Skeletal muscle tissue (tissue), 4 donors: ENCODE measurements around the gene TBX21. TPM values are rescaled to one million over a fixed set of nuclear protein-coding genes. Genes with fewer than 3 reads are reported as not detected.
A peak's percentile ranks its signal among the peaks of the same experiment; 100 is the strongest.
"Not testable (repeated sequence)": the region's sequence is repeated elsewhere in the genome, so short reads cannot be mapped to it uniquely, and the experiment has no call there.

Source experiments
- H3K27ac ChIP-seq: one replicate; pipeline ENCODE4 v1.7.0; 2013; ENCODE audit warnings: mild to moderate bottlenecking, low read depth, low read length, inconsistent platforms
- H3K27me3 ChIP-seq, 3 donors: one replicate each; pipeline ENCODE4 v1.7.0; 2013; ENCODE audit warnings: low read length in 3 of 3; ENCODE audit not compliant: control insufficient read depth in 3 of 3, insufficient read depth in 3 of 3
- H3K36me3 ChIP-seq, 3 donors: one replicate each; pipeline ENCODE4 v1.7.0; 2013; ENCODE audit warnings: low read length in 3 of 3; ENCODE audit not compliant: control insufficient read depth in 3 of 3, insufficient read depth in 3 of 3
- H3K4me1 ChIP-seq, 3 donors: one replicate each; pipeline ENCODE4 v1.7.0; 2013; ENCODE audit warnings: low read length in 3 of 3, mild to moderate bottlenecking in 3 of 3; ENCODE audit not compliant: control insufficient read depth in 3 of 3, insufficient read depth in 3 of 3
- H3K4me3 ChIP-seq, 3 donors: one replicate each; pipeline ENCODE4 v1.7.0; 2013; ENCODE audit warnings: low read length in 3 of 3
- H3K9ac ChIP-seq, 3 donors: one replicate each; pipeline ENCODE4 v1.7.0; 2013; ENCODE audit warnings: low read length in 3 of 3, mild to moderate bottlenecking in 3 of 3, moderate library complexity in 2 of 3, low read depth in 1 of 3
- H3K9me3 ChIP-seq, 3 donors: one replicate each; pipeline ENCODE4 v1.7.0; 2013; ENCODE audit warnings: low read length in 3 of 3; ENCODE audit not compliant: control insufficient read depth in 3 of 3
- total RNA-seq: library from RNA; depleted of rRNA; stranded (reverse); fragments of >200 nt; gene quantifications from one replicate; pipeline ENCODE4 v1.2.3, GENCODE V29; 2014
- donor health status: Osteomylitis.

TBX21 gene
- total RNA-seq, 1 donor from 2014 or later = not detected

DNA sequence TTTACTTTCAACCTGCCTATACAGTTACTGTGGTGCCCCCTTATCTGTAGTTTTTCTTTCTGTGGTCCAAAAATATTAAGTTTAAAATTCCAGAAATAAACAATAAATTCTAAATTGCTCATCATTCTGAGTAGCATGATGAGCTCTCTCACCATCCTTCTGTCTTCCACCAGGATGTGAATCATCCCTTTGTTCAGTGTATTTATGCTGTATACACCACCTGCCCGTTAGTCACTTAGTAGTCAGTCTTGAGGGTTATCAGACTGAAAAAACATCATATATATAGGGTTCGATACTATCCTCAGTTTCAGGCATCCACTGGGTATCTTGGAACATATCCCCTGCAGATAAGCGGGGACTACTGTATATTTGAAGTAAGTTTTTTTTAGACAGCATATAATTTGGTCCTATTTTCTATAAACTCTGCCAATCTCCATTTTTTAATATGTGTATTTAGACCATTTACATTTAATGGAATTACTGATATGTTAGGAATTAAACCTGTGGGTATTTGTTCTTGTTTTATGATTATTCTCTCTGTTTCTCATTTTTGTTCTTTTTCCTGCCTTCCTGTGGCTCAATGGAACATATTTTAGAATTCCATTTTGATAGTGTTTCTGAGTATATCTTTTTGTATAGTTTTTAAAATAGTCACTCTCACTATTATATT is 31.0 kb downstream of the TBX21 start:
- H3K27ac ChIP-seq = no peak overlapping the region
- H3K9me3 ChIP-seq = peaks cover 0 to 8% (median 0%) of the 10 kb centered on the region in 3 donors
- H3K9ac ChIP-seq = no peak overlapping the region
- H3K4me1 ChIP-seq = no peaks in the 10 kb centered on the region
- no peaks in the 10 kb centered on the region for H3K27me3 ChIP-seq
- H3K36me3 ChIP-seq = no peaks in the 10 kb centered on the region
- no peak overlapping the region for H3K4me3 ChIP-seq

DNA sequence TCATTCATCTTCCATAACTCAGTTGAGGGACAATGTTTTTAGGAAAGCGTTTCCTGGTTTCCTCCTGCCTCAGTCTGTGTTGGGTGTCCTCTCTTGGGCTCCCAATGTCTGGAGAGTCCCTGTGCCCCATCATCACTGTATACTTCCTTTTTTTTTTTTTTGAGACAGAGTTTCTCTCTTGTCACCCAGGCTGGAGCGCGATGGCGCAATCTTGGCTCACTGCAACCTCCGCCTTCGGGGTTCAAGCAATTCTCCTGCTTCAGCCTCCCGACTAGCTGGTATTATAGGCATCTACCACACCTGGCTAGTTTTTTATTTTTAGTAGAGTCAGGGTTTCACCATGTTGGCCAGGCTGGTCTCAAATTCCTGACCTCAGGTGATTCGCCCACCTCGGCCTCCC is 40.6 kb downstream of the TBX21 start:
- H3K9me3 ChIP-seq, H3K4me1 ChIP-seq, H3K9ac ChIP-seq, H3K4me3 ChIP-seq, H3K36me3 ChIP-seq, H3K27ac ChIP-seq: not testable (repeated sequence)
- H3K27me3 ChIP-seq = peaks cover 34 to 52% (median 43%) of the 10 kb centered on the region in 3 donors

DNA sequence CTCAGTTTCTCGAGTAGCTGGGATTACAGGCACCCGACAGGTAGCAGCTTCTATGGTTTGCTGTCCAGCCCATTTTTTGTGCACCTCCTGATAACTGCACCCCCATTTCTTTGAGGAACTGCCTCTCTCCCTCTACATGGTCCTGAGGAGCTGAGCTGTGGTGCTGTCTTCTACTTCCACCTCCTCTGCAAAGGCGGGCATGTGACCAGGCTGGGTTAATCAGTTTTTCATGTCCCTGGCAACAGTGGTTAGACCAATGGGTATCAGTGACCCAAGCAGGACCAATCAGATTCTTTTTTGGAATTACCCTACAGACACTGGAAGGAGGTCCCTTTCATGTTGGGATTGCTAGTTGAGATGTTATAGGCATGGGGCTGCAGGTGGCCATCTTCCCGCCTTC is 41.3 kb downstream of the TBX21 start:
- Histone ChIP-seq H3K27ac (no peak overlapping the region), H3K27me3 (peaks cover 35 to 52% (median 43%) of the 10 kb centered on the region in 3 donors), H3K36me3 (no peaks in the 10 kb centered on the region)

DNA sequence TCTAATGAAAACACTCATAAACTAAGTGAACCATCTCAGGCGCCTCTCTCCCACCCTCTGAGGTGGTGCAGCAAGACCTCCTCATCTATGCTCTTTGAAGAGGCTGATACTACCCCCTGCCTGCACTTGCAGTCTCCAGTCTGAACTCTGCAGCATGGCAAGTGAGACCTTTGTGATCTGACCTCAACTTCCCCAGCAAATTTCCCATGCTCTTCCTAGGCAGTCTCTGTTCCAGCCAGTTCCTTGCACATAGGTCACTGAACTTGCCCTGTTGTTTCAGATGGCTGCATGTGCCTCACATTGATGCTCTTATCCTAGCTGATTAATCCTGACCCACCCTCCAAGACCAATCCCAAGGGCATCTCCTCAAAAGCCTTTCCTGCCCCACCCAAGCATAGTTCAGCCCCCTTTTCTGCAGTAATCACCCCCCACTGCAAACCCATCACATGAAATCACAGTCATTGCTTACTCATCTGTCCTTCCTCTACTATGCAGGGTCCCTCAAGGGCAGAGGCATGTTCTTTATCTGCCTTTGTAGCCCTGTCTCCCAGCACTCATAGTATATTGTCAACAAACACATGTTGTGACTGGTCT is 42.0 kb downstream of the TBX21 start:
- no peak overlapping the region for H3K27ac ChIP-seq
- H3K4me3 ChIP-seq = no peak overlapping the region
- peaks cover 37 to 52% (median 43%) of the 10 kb centered on the region in 3 donors for H3K27me3 ChIP-seq
- H3K9ac ChIP-seq = no peak overlapping the region
- H3K36me3 ChIP-seq = no peaks in the 10 kb centered on the region
- H3K4me1 ChIP-seq = no peaks in the 10 kb centered on the region
- no peaks in the 10 kb centered on the region for H3K9me3 ChIP-seq

More for the DNA sequence above, 41.3 kb downstream of the TBX21 start:
- no peak overlapping the region for H3K4me3 ChIP-seq
- no peaks in the 10 kb centered on the region for H3K4me1 ChIP-seq
- no peaks in the 10 kb centered on the region for H3K9me3 ChIP-seq
- no peak overlapping the region for H3K9ac ChIP-seq

DNA sequence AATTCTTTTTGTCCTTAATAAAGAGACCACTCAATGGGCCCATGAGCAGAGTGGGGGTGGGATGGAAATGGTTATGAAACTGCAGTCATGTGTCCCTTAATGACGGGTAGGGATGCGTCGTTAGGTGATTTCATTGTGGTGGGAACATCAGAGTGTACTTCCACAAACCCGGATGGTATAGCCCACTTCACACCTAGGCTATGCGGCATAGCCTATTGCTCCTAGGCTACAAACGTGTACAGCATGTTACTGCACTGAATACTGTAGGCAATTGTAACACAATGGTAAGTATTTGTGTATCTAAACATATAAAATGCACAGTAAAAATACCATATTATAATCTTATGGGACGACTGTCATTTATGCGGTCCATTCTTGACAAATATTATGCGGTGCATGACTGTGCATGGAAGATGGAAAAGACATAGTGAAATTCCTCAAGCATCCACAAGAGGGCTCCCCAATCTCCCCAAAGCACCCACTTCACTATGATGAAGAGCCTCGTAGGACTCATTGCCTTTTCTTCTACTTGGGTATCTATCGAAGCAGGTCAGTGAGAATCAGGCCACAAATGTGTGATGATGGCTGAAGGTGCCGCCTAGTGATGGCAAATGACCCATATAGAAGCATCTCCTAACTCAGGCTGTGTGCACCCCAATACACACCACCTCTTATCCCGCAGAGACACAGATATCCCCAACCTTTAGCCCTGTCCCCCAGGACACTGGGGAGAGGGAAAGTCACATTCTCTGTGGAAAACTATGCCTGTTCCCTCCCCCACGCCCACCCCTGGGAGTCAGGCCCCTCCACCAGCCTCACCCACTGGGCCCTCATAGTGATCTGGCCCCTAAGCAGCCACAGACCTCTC is 43.5 kb downstream of the TBX21 start:
- Histone ChIP-seq H3K27me3 (peaks cover 43 to 55% (median 48%) of the 10 kb centered on the region in 3 donors), H3K9me3 (no peaks in the 10 kb centered on the region), H3K4me1 (no peaks in the 10 kb centered on the region), H3K36me3 (no peaks in the 10 kb centered on the region), H3K4me3 (no peak overlapping the region), H3K9ac (no peak overlapping the region), H3K27ac (no peak overlapping the region)

DNA sequence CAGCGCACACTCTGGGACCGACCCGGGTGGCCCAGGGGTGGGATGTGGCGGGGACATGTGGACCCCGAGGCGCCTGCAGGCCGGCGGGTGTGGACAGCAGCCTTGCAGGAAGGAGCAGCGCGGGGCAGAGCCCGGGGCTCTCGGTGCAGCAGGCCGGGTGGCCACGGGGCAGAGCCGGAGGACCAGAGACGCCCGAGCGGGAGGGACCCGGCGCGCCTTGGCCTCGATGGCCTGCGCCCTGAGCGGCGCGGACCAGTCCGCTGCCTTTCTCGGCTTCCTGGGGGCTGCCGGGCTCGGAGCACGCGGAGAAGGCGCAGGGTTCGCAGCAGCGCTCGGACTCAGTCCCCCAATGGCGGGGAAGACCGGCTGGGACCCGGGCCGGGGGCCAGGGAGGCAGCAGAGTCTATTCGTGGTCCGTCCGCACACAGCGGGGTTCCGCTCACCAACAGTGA is 45.2 kb downstream of the TBX21 start:
- Histone ChIP-seq H3K4me3 (no peak overlapping the region), H3K27ac (no peak overlapping the region), H3K4me1 (no peaks in the 10 kb centered on the region), H3K36me3 (no peaks in the 10 kb centered on the region), H3K9me3 (no peaks in the 10 kb centered on the region), H3K27me3 (peaks cover 43 to 51% (median 48%) of the 10 kb centered on the region in 3 donors), H3K9ac (no peak overlapping the region)

DNA sequence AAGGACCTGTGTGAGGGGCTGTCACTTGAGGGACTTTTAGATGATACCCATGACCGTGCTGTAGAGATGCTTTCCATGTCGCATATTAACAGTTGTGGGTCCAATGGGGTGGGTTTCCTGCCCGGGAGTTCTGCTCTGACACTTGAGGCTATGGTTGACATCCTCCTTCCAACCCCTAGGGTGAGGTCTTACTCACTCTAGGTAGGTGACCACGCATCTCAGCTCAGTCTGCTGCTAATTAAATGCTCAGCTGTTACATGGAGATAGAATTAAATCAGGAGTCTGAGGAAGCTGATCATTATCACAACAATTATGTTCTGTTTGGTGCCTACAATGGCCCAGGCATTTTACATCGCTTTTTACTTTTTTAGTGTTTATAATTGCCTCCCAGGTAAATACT is 48.4 kb downstream of the TBX21 start:
- Histone ChIP-seq H3K4me3 (no peak overlapping the region), H3K36me3 (no peaks in the 10 kb centered on the region), H3K27ac (no peak overlapping the region), H3K4me1 (no peaks in the 10 kb centered on the region), H3K27me3 (peaks cover 21 to 41% (median 32%) of the 10 kb centered on the region in 3 donors), H3K9me3 (no peaks in the 10 kb centered on the region), H3K9ac (no peak overlapping the region)

DNA sequence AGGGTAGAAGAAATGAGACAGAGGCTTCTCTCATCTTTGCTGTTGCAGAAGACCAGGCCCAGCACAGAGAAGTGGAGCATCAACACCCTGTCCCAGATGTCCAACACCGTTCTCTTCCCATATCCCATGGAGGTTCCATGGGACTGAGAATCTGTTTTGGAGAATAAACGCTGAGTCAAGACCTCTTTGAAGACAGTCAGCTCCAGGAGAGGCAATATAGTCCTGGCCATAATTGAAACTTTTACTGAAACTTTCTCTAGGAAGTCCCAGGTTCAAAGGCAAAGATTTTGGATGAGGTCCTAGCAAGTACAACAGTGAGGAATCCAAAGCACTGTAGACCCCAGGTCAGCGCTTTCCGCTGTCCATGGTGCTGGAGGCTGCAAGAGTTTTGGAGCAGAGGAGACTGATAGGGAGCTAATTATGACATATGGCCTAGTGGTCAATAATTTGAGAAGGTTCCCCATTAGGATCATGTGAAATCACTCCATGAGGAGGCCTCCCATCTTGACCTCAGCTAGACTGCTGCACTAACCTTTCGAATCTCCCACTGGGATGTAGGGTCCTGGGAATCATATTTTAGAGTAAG is 52.6 kb downstream of the TBX21 start:
- Histone ChIP-seq H3K9me3 (no peaks in the 10 kb centered on the region), H3K4me3 (no peak overlapping the region), H3K9ac (no peak overlapping the region), H3K4me1 (peaks cover 0 to 9% (median 3%) of the 10 kb centered on the region in 3 donors), H3K27me3 (peaks cover 17 to 42% (median 34%) of the 10 kb centered on the region in 3 donors), H3K36me3 (no peaks in the 10 kb centered on the region), H3K27ac (no peak overlapping the region)

DNA sequence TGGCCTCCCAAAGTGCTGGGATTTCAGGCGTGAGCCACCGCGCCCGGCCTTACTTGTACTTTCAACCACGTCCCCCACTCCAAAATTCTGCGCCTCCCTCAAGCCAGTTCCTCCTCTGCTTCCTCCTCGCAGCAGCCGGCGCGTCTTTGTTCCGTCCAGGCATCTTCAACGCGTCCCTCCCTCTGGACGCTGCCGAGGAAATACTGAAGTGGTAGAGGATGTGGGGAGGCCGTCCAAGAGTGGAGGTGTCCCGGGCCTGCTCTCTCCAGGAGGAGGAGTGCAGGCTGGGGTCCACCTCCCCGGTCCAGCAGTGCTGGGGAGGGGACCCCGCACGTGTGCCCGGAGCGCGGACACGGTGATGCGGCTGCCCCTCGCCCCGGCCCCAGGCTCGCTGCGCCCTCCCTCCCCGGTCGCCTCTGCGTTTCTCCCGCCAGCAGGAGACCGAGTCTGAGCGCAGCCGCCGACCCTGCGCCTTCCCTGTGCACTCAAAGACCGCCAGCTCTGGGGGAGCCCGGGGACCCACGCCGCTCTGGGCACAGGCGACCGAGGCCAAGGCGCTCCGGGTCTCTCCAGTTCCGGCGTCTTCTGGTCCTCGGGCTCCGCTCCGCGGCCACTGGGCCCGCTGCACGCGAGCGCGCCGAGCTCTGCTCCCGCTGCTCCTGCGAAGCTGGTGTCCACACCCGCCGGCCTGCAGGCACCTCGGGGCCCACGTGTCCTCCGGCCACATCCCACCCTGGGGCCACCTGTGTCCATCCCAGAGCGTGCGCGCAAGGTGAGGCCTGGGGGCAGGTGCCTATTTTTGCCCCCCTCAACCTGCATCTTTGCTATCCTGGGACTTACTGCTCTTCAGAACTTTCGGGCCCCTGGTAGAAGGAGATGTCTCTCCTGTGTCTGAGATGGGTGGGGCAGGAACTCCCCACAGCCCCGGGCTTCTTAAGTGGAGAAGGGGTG is 56.9 kb downstream of the TBX21 start:
- Histone ChIP-seq H3K9me3 (no peaks in the 10 kb centered on the region), H3K27ac (no peak overlapping the region), H3K9ac (peak overlapping the region in 1 of 3 donors; percentile 45), H3K4me3 (peak overlapping the region in 2 of 3 donors; percentile 42 to 46), H3K36me3 (no peaks in the 10 kb centered on the region), H3K27me3 (peaks cover 38 to 44% (median 39%) of the 10 kb centered on the region in 3 donors), H3K4me1 (peaks cover 0 to 9% (median 3%) of the 10 kb centered on the region in 3 donors)
